NB4 (cell line): ENCODE results near the gene NFATC4.

Experiments
- CTCF ChIP-seq: IDR thresholded peaks from one replicate; pipeline ENCODE4 v1.5.1; 2012; ENCODE audit warnings: low read depth, low read length
- POLR2A ChIP-seq: IDR thresholded peaks from 2 replicates; pipeline ENCODE4 v1.6.1; 2011; ENCODE audit warnings: mild to moderate bottlenecking; ENCODE audit not compliant: insufficient read length; ENCODE audit errors: extremely low read depth

GRCh38 chr14:24329073-24329663 lies 38.8 kb upstream of the NFATC4 start:
- TF ChIP-seq CTCF = no peak
- TF ChIP-seq POLR2A = no peak
